Activated CD8-positive, alpha-beta T cell treated with anti-CD3 and anti-CD28 coated beads, Interleukin-2, amount 10 ng/mL, durations not matched to agents 7 days and 5 days (primary cell): ENCODE measurements around the gene B3GAT1. TPM values are rescaled to one million over a fixed set of nuclear protein-coding genes. Genes with fewer than 3 reads are reported as not detected.
"Not testable (repeated sequence)": the region's sequence is repeated elsewhere in the genome, so short reads cannot be mapped to it uniquely, and the experiment has no call there.

Experiments
- ATAC-seq: fragments of 150-1000 bp; cut with Tn5 transposase; one replicate; pipeline ENCODE4 v1.10.0; 2021; ENCODE audit warnings: moderate library complexity
- CTCF ChIA-PET: fragments of 350-600 bp; sonication (Branson Sonifier 250); formaldehyde crosslinking; loops from one replicate; lab custom pipeline; 2021; ENCODE audit warnings: antibody characterized with exemption; lab: Charles Lee
- POLR2A ChIA-PET: fragments of 350-600 bp; sonication (Branson Sonifier 250); formaldehyde crosslinking; loops from one replicate; lab custom pipeline; 2021; ENCODE audit warnings: antibody characterized with exemption; lab: Charles Lee
- DNase-seq: peaks from one replicate; pipeline ENCODE4 v3.0.0-alpha.2; 2020
- H3K27ac Mint-ChIP-seq: one replicate; pipeline ENCODE4 v1.8.0; 2021; ENCODE audit warnings: mild to moderate bottlenecking, mixed read lengths
- H3K27me3 Mint-ChIP-seq: one replicate; pipeline ENCODE4 v1.8.0; 2021; ENCODE audit warnings: low read depth, mixed read lengths
- H3K36me3 Mint-ChIP-seq: one replicate; pipeline ENCODE4 v1.8.0; 2021; ENCODE audit warnings: low read depth, mixed read lengths
- H3K4me1 Mint-ChIP-seq: one replicate; pipeline ENCODE4 v1.8.0; 2021; ENCODE audit warnings: low read depth, mixed read lengths
- H3K4me3 Mint-ChIP-seq: one replicate; pipeline ENCODE4 v1.8.0; 2021; ENCODE audit warnings: mild to moderate bottlenecking, mixed read lengths
- H3K9me3 Mint-ChIP-seq: one replicate; pipeline ENCODE4 v1.8.0; 2022; ENCODE audit warnings: mixed read lengths; ENCODE audit not compliant: insufficient read depth
- total RNA-seq, 2 experiments: library from RNA; stranded (reverse); gene quantifications; one replicate each; pipeline ENCODE4 v1.2.3, GENCODE V29; 2021

B3GAT1 gene
- total RNA-seq, 2 experiments from 2014 or later: 0.13 to 0.31 TPM

- DNase-seq (no peak), ATAC-seq (no peak)
- Mint-ChIP-seq H3K36me3 (no peaks in the 10 kb centered on the region), H3K27ac (no peak overlapping the region), H3K27me3 (peaks cover 10% of the 10 kb centered on the region), H3K4me1 (peaks cover 11% of the 10 kb centered on the region), H3K4me3 (no peak overlapping the region), H3K9me3 (no peaks in the 10 kb centered on the region)
- ChIA-PET CTCF (interaction anchor here (1.1 kb wide), 1 partner anchor 9 kb away, joined by 3 read pairs; no protein-coding TSS in a partner anchor), POLR2A (interaction anchor here (0.7 kb wide), 1 partner anchor 200 kb away, joined by 3 read pairs; no protein-coding TSS in a partner anchor)
Observed at GRCh38 chr11:134350381-134350780, 61.7 kb downstream of the B3GAT1 start.

DNA sequence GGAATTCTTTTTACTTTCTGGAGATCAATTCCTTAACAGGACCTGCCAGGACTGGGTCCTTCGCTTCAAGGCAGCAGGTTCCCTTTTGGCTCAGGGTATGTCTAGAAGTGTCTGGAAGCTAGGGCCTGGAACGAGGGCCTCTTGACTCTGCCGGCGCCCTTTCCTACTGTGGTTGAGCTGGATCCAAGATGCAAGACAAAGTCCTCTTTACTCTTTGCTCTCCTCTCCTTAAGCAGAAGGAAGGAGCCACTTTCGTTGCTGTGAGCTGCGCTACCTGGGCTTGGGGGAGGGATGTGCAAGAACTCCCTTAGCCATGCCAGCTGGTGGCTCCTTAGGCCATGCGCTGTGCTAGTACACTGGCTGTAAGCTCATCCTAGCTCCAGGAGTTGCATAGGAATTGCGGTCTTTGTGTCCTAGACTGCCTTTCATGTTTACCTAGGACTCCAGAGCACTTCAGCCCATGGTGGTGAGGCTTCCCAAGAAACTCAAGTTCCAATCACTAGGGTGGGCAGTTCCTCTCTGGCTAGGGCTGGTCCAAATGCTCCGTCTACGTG is 62.2 kb downstream of the B3GAT1 start:
- ChIA-PET POLR2A (no interaction called here), CTCF (interaction anchor here (0.7 to 1.1 kb wide), 2 partner anchors 10 to 105 kb away, joined by 3 read pairs; no protein-coding TSS in a partner anchor)
- peaks cover 6% of the 10 kb centered on the region for H3K27me3 Mint-ChIP-seq
- peak; percentile 17 for ATAC-seq
- no peak overlapping the region for H3K4me3 Mint-ChIP-seq
- H3K27ac Mint-ChIP-seq: no peak overlapping the region
- DNase-seq: no peak
- peaks cover 11% of the 10 kb centered on the region for H3K4me1 Mint-ChIP-seq
- no peaks in the 10 kb centered on the region for H3K36me3 Mint-ChIP-seq
- no peaks in the 10 kb centered on the region for H3K9me3 Mint-ChIP-seq

DNA sequence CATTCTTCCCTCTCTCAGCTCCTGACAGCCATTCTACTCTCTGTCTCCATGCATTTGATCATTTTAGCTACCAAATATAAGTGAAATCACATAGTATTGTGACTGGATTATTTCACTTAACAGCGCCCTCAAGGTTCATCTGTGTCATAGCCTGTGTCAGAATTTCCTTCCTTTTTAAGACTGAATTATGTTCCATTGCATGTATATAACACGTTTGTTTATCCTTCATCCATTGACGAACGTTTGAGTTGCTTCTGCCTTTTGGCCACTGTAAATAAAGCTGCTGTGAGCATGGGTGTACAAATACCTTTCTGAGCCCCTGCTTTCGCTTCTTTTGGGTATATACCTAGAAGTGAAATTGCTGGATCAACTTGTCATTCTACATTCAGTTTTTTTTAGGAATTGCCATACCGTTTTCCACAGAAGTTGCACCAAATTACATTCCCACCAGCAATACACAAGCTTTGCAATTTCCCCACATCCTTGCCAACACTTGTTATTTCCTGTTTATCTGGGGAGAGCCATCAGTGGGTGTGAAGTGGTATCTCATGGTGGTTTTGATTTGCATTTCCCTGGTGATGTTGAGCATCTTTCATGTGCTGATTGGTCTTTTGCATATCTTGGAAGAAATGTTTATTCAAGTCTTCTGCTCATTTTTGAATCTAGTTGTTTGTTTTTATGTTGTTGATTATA is 62.8 kb downstream of the B3GAT1 start:
- no peak overlapping the region for H3K27ac Mint-ChIP-seq
- no peaks in the 10 kb centered on the region for H3K9me3 Mint-ChIP-seq
- CTCF ChIA-PET: interaction anchor here (0.7 to 1.1 kb wide), 2 partner anchors 10 to 106 kb away, joined by 3 read pairs; no protein-coding TSS in a partner anchor
- H3K27me3 Mint-ChIP-seq: peaks cover 5% of the 10 kb centered on the region
- peak; percentile 61 for ATAC-seq
- peaks cover 11% of the 10 kb centered on the region for H3K4me1 Mint-ChIP-seq
- POLR2A ChIA-PET: no interaction called here
- no peaks in the 10 kb centered on the region for H3K36me3 Mint-ChIP-seq
- no peak overlapping the region for H3K4me3 Mint-ChIP-seq
- DNase-seq: no peak

- ATAC-seq (no peak), DNase-seq (no peak)
- Mint-ChIP-seq H3K36me3 (no peaks in the 10 kb centered on the region), H3K4me1 (peaks cover 11% of the 10 kb centered on the region), H3K27me3 (peaks cover 2% of the 10 kb centered on the region), H3K4me3 (no peak overlapping the region), H3K27ac (no peak overlapping the region), H3K9me3 (no peaks in the 10 kb centered on the region)
- CTCF ChIA-PET: no interaction called here
- POLR2A ChIA-PET: no interaction called here
Observed at GRCh38 chr11:134347441-134347840, 64.6 kb downstream of the B3GAT1 start.

DNA sequence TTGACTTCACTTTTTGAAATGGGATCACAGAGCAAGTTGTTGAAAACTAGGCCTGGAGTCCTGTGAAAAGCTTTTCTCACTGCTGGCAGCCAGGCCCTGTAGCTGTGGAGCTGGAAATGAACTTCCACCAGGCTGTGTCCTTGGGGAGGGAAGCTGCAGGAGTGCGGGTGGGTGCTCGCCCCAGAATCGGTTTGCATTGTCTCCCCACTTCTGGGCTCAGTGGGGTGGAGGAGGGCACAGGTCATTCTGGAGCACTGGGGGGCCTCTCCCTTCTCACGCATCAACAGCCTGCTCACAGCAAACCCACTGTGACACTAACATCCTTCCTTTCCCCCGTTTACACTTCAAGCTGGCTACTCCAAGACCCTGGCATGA is 65.1 kb downstream of the B3GAT1 start:
- ChIA-PET POLR2A (no interaction called here), CTCF (no interaction called here)
- DNase-seq: no peak
- Mint-ChIP-seq H3K4me3 (no peak overlapping the region), H3K9me3 (no peaks in the 10 kb centered on the region), H3K27ac (no peak overlapping the region), H3K4me1 (peaks cover 11% of the 10 kb centered on the region), H3K27me3 (peaks cover 2% of the 10 kb centered on the region), H3K36me3 (no peaks in the 10 kb centered on the region)
- no peak for ATAC-seq

- peaks cover 11% of the 10 kb centered on the region for H3K4me1 Mint-ChIP-seq
- no peaks in the 10 kb centered on the region for H3K9me3 Mint-ChIP-seq
- H3K4me3 Mint-ChIP-seq: no peak overlapping the region
- H3K36me3 Mint-ChIP-seq: no peaks in the 10 kb centered on the region
- peaks cover 2% of the 10 kb centered on the region for H3K27me3 Mint-ChIP-seq
- ChIA-PET CTCF (interaction anchor here (0.5 kb wide), 1 partner anchor 15 kb away, joined by 3 read pairs; no protein-coding TSS in a partner anchor), POLR2A (no interaction called here)
- DNase-seq (no peak), ATAC-seq (no peak)
- H3K27ac Mint-ChIP-seq: no peak overlapping the region
Observed at GRCh38 chr11:134346101-134346975, 65.7 kb downstream of the B3GAT1 start.

DNA sequence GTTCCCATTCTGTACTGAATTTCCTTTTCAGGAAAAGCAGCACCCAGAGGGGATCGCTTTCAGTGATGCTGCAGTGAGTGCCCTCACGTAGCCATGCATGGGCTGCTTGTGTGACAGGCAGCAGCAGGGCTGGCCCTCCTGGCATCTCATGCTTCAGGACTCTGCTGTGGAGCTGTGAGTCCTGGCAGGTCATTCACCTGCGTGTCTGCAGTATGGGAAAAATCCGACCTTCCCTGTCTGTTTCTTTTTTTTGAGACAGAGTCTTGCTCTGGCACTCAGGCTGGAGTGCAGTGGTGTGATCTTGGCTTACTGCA is 66.8 kb downstream of the B3GAT1 start:
- ATAC-seq (no peak), DNase-seq (no peak)
- no peaks in the 10 kb centered on the region for H3K36me3 Mint-ChIP-seq
- H3K4me1 Mint-ChIP-seq: peaks cover 11% of the 10 kb centered on the region
- H3K9me3 Mint-ChIP-seq: no peaks in the 10 kb centered on the region
- H3K27me3 Mint-ChIP-seq: no peaks in the 10 kb centered on the region
- no peak overlapping the region for H3K27ac Mint-ChIP-seq
- H3K4me3 Mint-ChIP-seq: no peak overlapping the region
- POLR2A ChIA-PET: no interaction called here
- CTCF ChIA-PET: no interaction called here

- H3K9me3 Mint-ChIP-seq, H3K36me3 Mint-ChIP-seq, H3K4me3 Mint-ChIP-seq, CTCF ChIA-PET, POLR2A ChIA-PET, H3K27me3 Mint-ChIP-seq, H3K27ac Mint-ChIP-seq, DNase-seq, H3K4me1 Mint-ChIP-seq, ATAC-seq: not testable (repeated sequence)
Observed at GRCh38 chr11:134344497-134345236, 67.4 kb downstream of the B3GAT1 start.

GRCh38 chr11:134343646-134344045 is 68.4 kb downstream of the B3GAT1 start:
- no peak overlapping the region for H3K4me3 Mint-ChIP-seq
- no peak for ATAC-seq
- H3K36me3 Mint-ChIP-seq: no peaks in the 10 kb centered on the region
- ChIA-PET CTCF (no interaction called here), POLR2A (no interaction called here)
- DNase-seq: peak; percentile 12
- H3K4me1 Mint-ChIP-seq: no peaks in the 10 kb centered on the region
- H3K27ac Mint-ChIP-seq: no peak overlapping the region
- H3K27me3 Mint-ChIP-seq: no peaks in the 10 kb centered on the region
- no peaks in the 10 kb centered on the region for H3K9me3 Mint-ChIP-seq

DNA sequence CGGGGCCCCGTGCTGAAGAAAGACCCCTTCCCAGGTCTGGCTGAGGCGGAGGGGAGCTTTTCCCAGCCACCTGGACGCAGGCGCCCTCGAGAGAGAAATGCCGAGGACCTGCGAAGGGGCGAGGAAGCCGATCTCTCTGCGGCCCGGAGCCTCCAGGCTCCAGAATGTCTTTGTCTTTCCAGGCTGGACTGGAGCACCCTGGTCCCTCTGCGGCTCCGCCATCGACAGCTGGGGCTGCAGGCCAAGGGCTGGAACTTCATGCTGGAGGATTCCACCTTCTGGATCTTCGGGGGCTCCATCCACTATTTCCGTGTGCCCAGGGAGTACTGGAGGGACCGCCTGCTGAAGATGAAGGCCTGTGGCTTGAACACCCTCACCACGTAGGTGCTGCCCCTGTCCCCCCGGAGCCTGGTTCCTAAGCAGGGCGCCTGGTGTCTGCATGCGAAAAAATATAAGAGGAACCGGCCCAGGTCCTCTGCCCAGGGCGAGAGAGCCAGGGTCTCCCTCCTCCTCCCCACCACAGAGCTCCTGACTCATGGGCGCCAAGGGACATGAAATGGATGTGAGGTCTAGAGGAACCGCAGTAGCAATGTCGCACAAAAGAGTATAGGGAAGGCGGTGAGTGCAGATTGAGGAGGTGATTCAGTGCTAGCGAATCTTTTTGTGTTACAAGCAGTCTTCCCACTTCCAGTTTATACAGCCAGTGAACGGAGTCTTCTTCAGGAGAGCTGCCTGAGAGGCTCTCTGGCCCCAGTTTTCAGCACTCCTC is 69.3 kb downstream of the B3GAT1 start:
- ChIA-PET POLR2A (no interaction called here), CTCF (no interaction called here)
- Mint-ChIP-seq H3K4me1 (no peaks in the 10 kb centered on the region), H3K4me3 (no peak overlapping the region), H3K27me3 (no peaks in the 10 kb centered on the region), H3K9me3 (no peaks in the 10 kb centered on the region), H3K27ac (no peak overlapping the region), H3K36me3 (no peaks in the 10 kb centered on the region)
- peak; percentile 17 for DNase-seq
- ATAC-seq: no peak
